GM12878 (cell line): ENCODE results near the gene CLDN6. TPM values are rescaled to one million over a fixed set of nuclear protein-coding genes. Genes with fewer than 3 reads are reported as not detected.
A peak's percentile ranks its signal among the peaks of the same experiment; 100 is the strongest.

Source experiments
- ATAC-seq: fragments of 200-7000 bp; cut with Tn5 transposase; 3 replicates; pipeline ENCODE4 v1.9.1; 2020; ENCODE audit warnings: mild to moderate bottlenecking, moderate library complexity
- BruUV-seq: library from RNA; stranded (reverse); fragments of 400-500 nt; replicated peaks from 2 replicates; lab custom pipeline; 2021; lab: Mats Ljungman, UMichigan
- CTCF ChIA-PET: fragments of 300-600 bp; sonication (Branson Sonifier 250); formaldehyde crosslinking; extraction: SDS; loops from one replicate; lab custom pipeline; 2021; ENCODE audit warnings: inconsistent platforms; lab: Yijun Ruan, JAX
- POLR2A ChIA-PET: fragments of 350-600 bp; formaldehyde crosslinking; extraction: SDS; loops from one replicate; lab custom pipeline; 2021; ENCODE audit warnings: inconsistent platforms; lab: Charles Lee
- RAD21 ChIA-PET: fragments of 300-600 bp; sonication (Branson Sonifier 250); formaldehyde crosslinking; loops from one replicate; lab custom pipeline; 2023; ENCODE audit warnings: antibody characterized with exemption; ENCODE audit not compliant: unreplicated experiment; lab: Charles Lee
- SMC1A ChIA-PET: fragments of 300-600 bp; sonication (Branson Sonifier 250); formaldehyde crosslinking; loops from one replicate; lab custom pipeline; 2023; ENCODE audit not compliant: unreplicated experiment, uncharacterized antibody; lab: Charles Lee
- DNase-seq: peaks from one replicate; pipeline ENCODE4 v3.0.0-alpha.2; 2011; ENCODE audit warnings: low read depth, low spot score
- FAIRE-seq: peaks from 3 replicates; lab custom pipeline; 2011; peaks lifted over from hg19 to GRCh38; lab: Jason Lieb, UNC
- H2AFZ ChIP-seq: 2 replicates; pipeline ENCODE4 v1.6.0; 2011; ENCODE audit warnings: low read depth, low read length, control low read depth; ENCODE audit not compliant: control insufficient read depth
- H3K27ac ChIP-seq: 2 replicates; pipeline ENCODE4 v1.5.1; 2011; ENCODE audit warnings: control low read depth; ENCODE audit not compliant: control insufficient read depth, insufficient read depth
- H3K27me3 ChIP-seq, 2 experiments: replicated peaks in 1 of 2; 2 replicates each; pipeline versions ENCODE4 v1.6.0 to v1.6.1; 2011; ENCODE audit warnings: low read length in 1 of 2; ENCODE audit not compliant: control insufficient read depth in 2 of 2, insufficient read depth in 2 of 2
- H3K36me3 ChIP-seq, 2 experiments: 2 replicates each; pipeline ENCODE4 v1.5.1; 2011; ENCODE audit warnings: low read length in 1 of 2; ENCODE audit not compliant: control insufficient read depth in 2 of 2, insufficient read depth in 2 of 2
- H3K4me1 ChIP-seq: 2 replicates; pipeline ENCODE4 v1.6.1; 2011; ENCODE audit warnings: mild to moderate bottlenecking, low read length, moderate library complexity, mixed read lengths; ENCODE audit not compliant: control insufficient read depth, insufficient read depth
- H3K4me2 ChIP-seq: 2 replicates; pipeline ENCODE4 v1.6.0; 2011; ENCODE audit warnings: control low read depth; ENCODE audit not compliant: control insufficient read depth, insufficient read depth
- H3K4me3 ChIP-seq: fragments of 200-600 bp; sonication (generic); 2 replicates; pipeline ENCODE4 v1.5.1; 2016
- H3K79me2 ChIP-seq: 2 replicates; pipeline ENCODE4 v1.6.0; 2011; ENCODE audit warnings: low read length; ENCODE audit not compliant: control insufficient read depth, insufficient read depth
- H3K9ac ChIP-seq: 2 replicates; pipeline ENCODE4 v1.8.0; 2011; ENCODE audit warnings: low read length, control low read depth, mixed read lengths; ENCODE audit not compliant: control insufficient read depth, insufficient read depth
- H3K9me3 ChIP-seq: replicated peaks from 3 replicates; pipeline ENCODE4 v1.5.1; 2011; ENCODE audit warnings: mild to moderate bottlenecking, low read length; ENCODE audit not compliant: control insufficient read depth, insufficient read depth
- H4K20me1 ChIP-seq: 2 replicates; pipeline ENCODE4 v1.6.0; 2011; ENCODE audit not compliant: control insufficient read depth, insufficient read depth
- ASH2L ChIP-seq: fragments of 300-600, 200-600 bp; sonication (generic); IDR thresholded peaks from 2 replicates; pipeline ENCODE4 v1.6.1; 2017; ENCODE audit warnings: low read depth, mild to moderate bottlenecking, borderline replicate concordance
- CREM ChIP-seq: IDR thresholded peaks from 2 replicates; pipeline ENCODE4 v1.6.1; 2014; ENCODE audit warnings: antibody characterized with exemption, low read depth
- EED ChIP-seq: sonication (generic); IDR thresholded peaks from 2 replicates; pipeline ENCODE4 v1.6.1; 2016; ENCODE audit warnings: antibody characterized with exemption, low read depth
- ESRRA ChIP-seq: IDR thresholded peaks from 2 replicates; pipeline ENCODE4 v1.6.1; 2012; ENCODE audit warnings: mild to moderate bottlenecking, low read length, improper control_type of control experiment
- EZH2 ChIP-seq: IDR thresholded peaks from 2 replicates; pipeline ENCODE4 v1.6.1; 2012; ENCODE audit warnings: low read depth, mild to moderate bottlenecking, control low read depth, inconsistent platforms, low read length, borderline replicate concordance; ENCODE audit not compliant: control insufficient read depth
- HCFC1 ChIP-seq: fragments of 150-350 bp; IDR thresholded peaks from 2 replicates; pipeline ENCODE4 v1.6.1; 2014; ENCODE audit warnings: low read length
- MTA2 ChIP-seq: fragments of 450-650 bp; IDR thresholded peaks from 2 replicates; pipeline ENCODE4 v1.6.1; 2016; ENCODE audit warnings: low read depth, mild to moderate bottlenecking, moderate library complexity
- PRDM15 ChIP-seq: fragments of 450-650 bp; formaldehyde crosslinking; IDR thresholded peaks from 2 replicates; pipeline ENCODE4 v1.4.0; 2020; ENCODE audit warnings: mild to moderate bottlenecking, moderate library complexity
- SRF ChIP-seq, 2 experiments: IDR thresholded peaks; 2 replicates each; pipeline ENCODE4 v1.6.1; 2011; ENCODE audit warnings: low read depth in 2 of 2, low read length in 2 of 2, mild to moderate bottlenecking in 1 of 2, moderate library complexity in 1 of 2
- SUZ12 ChIP-seq: fragments of 200-600 bp; sonication (generic); IDR thresholded peaks from one replicate; pipeline ENCODE4 v1.6.1; 2018; ENCODE audit warnings: antibody characterized with exemption, mild to moderate bottlenecking; ENCODE audit not compliant: unreplicated experiment
- TCF3 ChIP-seq: IDR thresholded peaks from 2 replicates; pipeline ENCODE4 v1.6.1; 2012; ENCODE audit warnings: low read depth, mild to moderate bottlenecking, low read length, borderline replicate concordance; ENCODE audit not compliant: insufficient read depth
- whole genome bisulfite sequencing: methylation state at CpG from one replicate; pipeline ENCODE4 v1.1.6; 2016; ENCODE audit warnings: low lambda C conversion rate; ENCODE audit not compliant: insufficient replicate concordance, insufficient coverage; ENCODE audit errors: missing lambda C conversion rate; 5-methylcytosine and 5-hydroxymethylcytosine counted together
- in situ Hi-C: fragments of 300-500 bp; cut with MboI; formaldehyde crosslinking; loops from 9 replicates; pipeline ENCODE4 v1.14.3; 2018; ENCODE audit warnings: mixed read lengths
- intact Hi-C: fragments of 100-400 bp; cut with micrococcal nuclease; formaldehyde crosslinking; loops from one replicate; pipeline ENCODE4 v1.14.2; 2022; ENCODE audit not compliant: unreplicated experiment
- polyA plus RNA-seq, 11 experiments: library from polyadenylated mRNA; depleted of rRNA in 4 of 11; unstranded in 6 of 11; stranded (reverse) in 5 of 11; fragments of >200 nt; fragmentation: Nextera tagmentation in 4 of 11; fragmentation: Illumina TruSeq in 1 of 11; extraction: Ambion mirVana in 4 of 11; extraction: Trizol in 1 of 11; gene quantifications; 1 replicate in 1 of 11; 2 replicates in 10 of 11; pipeline versions ENCODE4 v1.2.1 to v1.2.3, GENCODE V29; 2011 to 2016; ENCODE audit warnings: inconsistent platforms in 2 of 11, missing spikeins in 2 of 11, low read depth in 1 of 11
- total RNA-seq, 4 experiments: library from RNA; depleted of rRNA in 3 of 4; stranded (reverse); fragments of >200 nt in 3 of 4; fragmentation: Illumina TruSeq in 1 of 4; extraction: Trizol in 1 of 4; gene quantifications; 2 replicates each; pipeline versions ENCODE4 v1.2.1 to v1.2.3, GENCODE V29; 2013 to 2021

Gene CLDN6
- total and polyA plus RNA-seq, 10 of the 15 experiments (the other 5 are each of a cell fraction or from before 2014, with no cell fraction given) = 0.15 to 0.26 (median 0.23) TPM; not detected in 7

- TF ChIP-seq PRDM15 (CRISPR knock-in tag) (no peak), EZH2 (no peak), ASH2L (no peak), SUZ12 (no peak), MTA2 (no peak), HCFC1 (no peak)
- TF ChIP-seq, all 136 proteins: peak for 0
Measured at GRCh38 chr16:2985893-2986355, 32.1 kb downstream of the CLDN6 start (continued).

GRCh38 chr16:2985462-2985861 lies 32.5 kb downstream of the CLDN6 start:
- no peak for FAIRE-seq
- H3K4me3 ChIP-seq = no peak overlapping the region
- no peak overlapping the region for H3K9ac ChIP-seq
- CTCF ChIA-PET = interaction anchor here (1.0 kb wide), 1 partner anchor 59 kb away, joined by 3 read pairs; no protein-coding TSS in a partner anchor
- RAD21 ChIA-PET = no interaction called here
- BruUV-seq = no TSS peak
- SMC1A ChIA-PET = interaction anchor here (0.7 kb wide), 1 partner anchor 54 kb away, joined by 3 read pairs; no protein-coding TSS in a partner anchor
- H3K4me2 ChIP-seq = no peak overlapping the region
- no peaks in the 10 kb centered on the region for H3K4me1 ChIP-seq
- H3K36me3 ChIP-seq = no peaks in the 10 kb centered on the region
- H4K20me1 ChIP-seq = no peaks in the 10 kb centered on the region
- H3K27ac ChIP-seq = no peak overlapping the region
- no peak for ATAC-seq
- H3K79me2 ChIP-seq = no peaks in the 10 kb centered on the region
- intact Hi-C loops (no loop called here), in situ Hi-C loops (no loop called here)
- POLR2A ChIA-PET = interaction anchor here (0.6 kb wide), 1 partner anchor 40 kb away, joined by 4 read pairs; no protein-coding TSS in a partner anchor
- H3K27me3 ChIP-seq = peaks cover 1 to 2% of the 10 kb centered on the region in 2 experiments; a peak in 1 of 4 replicates
- TF ChIP-seq ESRRA (no peak), TCF3 (no peak), CREM (no peak), SRF (IDR thresholded peaks at IDR 0.05; ENCODE audit: low read depth in 2 of 2, low read length in 2 of 2) (0 out of 4 replicates have a peak, but pooled peaks of 1 of the 2 experiments have one; percentile 31), EED (no peak)
- DNase-seq = no peak
- 75% methylated on average over 9 of the region's 9 CpGs for WGBS
- no peaks in the 10 kb centered on the region for H3K9me3 ChIP-seq
- no peak overlapping the region for H2AFZ ChIP-seq
